ENCODE measurements around the gene OPALIN.
"Not testable (repeated sequence)": the region's sequence is repeated elsewhere in the genome, so short reads cannot be mapped to it uniquely, and the experiment has no call there.

Gene OPALIN

DNA sequence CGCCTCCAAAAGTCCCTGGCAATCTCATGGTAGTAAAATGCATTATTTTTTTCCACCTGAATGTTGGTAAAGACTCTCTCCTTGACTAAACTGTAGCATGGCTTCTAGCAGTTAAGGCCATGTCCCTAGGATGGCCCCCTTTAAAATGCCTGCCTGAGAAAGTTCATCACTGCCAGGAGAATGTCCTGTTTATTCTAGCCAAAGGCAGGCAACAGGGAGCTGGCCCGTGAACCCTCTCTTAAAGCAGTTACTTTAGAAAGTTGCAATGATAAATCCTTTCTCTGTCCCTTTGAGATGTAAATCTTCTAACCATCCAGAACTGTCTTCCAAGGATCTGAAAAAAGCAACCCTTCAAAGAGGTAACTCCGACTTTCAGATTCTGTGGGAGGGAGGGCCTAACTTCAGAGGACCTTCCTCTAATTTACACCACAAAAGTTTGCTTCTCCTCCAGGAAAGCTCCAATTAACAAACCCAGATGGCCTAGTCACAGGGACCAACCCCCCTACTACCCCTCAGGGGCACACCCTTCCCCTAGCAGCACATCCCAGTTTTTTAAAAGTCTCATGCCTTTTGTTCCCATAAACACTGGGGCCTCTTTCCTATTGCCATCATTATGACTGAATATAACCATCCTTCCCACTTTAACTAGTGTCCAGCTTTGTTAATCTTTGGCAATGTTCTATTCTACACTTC, 49.0 kb downstream of the OPALIN start:
- H3K79me1 ChIP-seq (replicated peaks; ENCODE audit: low read length, poor library complexity, severe bottlenecking): no peaks in the 10 kb centered on the region
- DNase-seq: no peak
- no peak overlapping the region for H3K14ac ChIP-seq (ENCODE audit: low read length in 2 of 2)
- no peak overlapping the region for H2BK12ac ChIP-seq (ENCODE audit: low read length in 2 of 2)
- no peak overlapping the region for H2AK5ac ChIP-seq (ENCODE audit: low read length, severe bottlenecking)
- no peak overlapping the region for H2AFZ ChIP-seq (ENCODE audit: low read depth, low read length)
- no peak overlapping the region for H2BK15ac ChIP-seq (ENCODE audit: low read depth, poor library complexity, severe bottlenecking)
- no peak overlapping the region for H2BK120ac ChIP-seq (ENCODE audit: low read depth, low read length)
- no peak overlapping the region for H3K9ac ChIP-seq (ENCODE audit: low read length)
- no peak overlapping the region for H3K18ac ChIP-seq (ENCODE audit: low read depth in 1 of 2, low read length in 2 of 2)
- no peak overlapping the region for H3K27ac ChIP-seq (ENCODE audit: low read length, poor library complexity, severe bottlenecking)
- H4K91ac ChIP-seq (ENCODE audit: low read length): no peak overlapping the region
- H3K4me1 ChIP-seq (ENCODE audit: control insufficient read depth, insufficient read depth, low read depth, low read length): no peaks in the 10 kb centered on the region
- no peak overlapping the region for H3K4ac ChIP-seq (ENCODE audit: low read depth in 1 of 2, low read length in 2 of 2)
- H4K8ac ChIP-seq (ENCODE audit: low read length): no peak overlapping the region
- H2BK5ac ChIP-seq (ENCODE audit: low read depth, low read length, poor library complexity, severe bottlenecking): no peak overlapping the region
- no peaks in the 10 kb centered on the region for H3K36me3 ChIP-seq (ENCODE audit: control insufficient read depth in 1 of 2, insufficient read depth in 2 of 2, low read depth in 1 of 2, low read length in 2 of 2)
- no peak overlapping the region for H3K23ac ChIP-seq (ENCODE audit: low read length in 2 of 2)
- 19% methylated on average over 3 of the region's 3 CpGs for WGBS
- no peaks in the 10 kb centered on the region for H3K9me3 ChIP-seq (ENCODE audit: control insufficient read depth, low read length)
- H3K4me2 ChIP-seq (ENCODE audit: low read length, poor library complexity, severe bottlenecking): no peak overlapping the region
- H3K4me3 ChIP-seq (ENCODE audit: insufficient read depth in 1 of 2, low read depth in 1 of 2, low read length in 2 of 2): no peak overlapping the region
- peaks cover 0 to 4% of the 10 kb centered on the region in 2 experiments for H3K27me3 ChIP-seq (ENCODE audit: control insufficient read depth in 1 of 2, insufficient read depth in 1 of 2, low read length in 2 of 2)

DNA sequence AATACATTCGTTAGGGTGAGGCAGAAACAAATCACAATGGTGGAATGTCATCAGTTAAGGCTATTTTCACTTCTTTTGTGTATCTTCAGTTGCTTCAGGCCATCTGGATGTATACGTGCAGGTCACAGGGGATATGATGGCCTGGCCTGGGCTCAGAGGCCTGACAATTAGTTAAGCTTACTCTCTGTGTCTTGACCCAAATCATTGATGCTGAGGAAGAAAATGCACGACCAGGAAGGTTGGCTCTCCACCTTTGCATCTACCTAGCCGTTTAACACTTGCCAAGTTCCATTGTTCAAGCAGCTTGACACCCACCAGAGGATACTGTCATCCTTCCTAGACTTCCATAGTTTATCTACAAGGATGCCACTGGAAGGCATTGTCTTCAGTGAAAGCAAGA, 49.9 kb downstream of the OPALIN start:
- H3K27me3 ChIP-seq (ENCODE audit: control insufficient read depth in 1 of 2, insufficient read depth in 1 of 2, low read length in 2 of 2); H2BK120ac ChIP-seq (ENCODE audit: low read depth, low read length); H3K4me2 ChIP-seq (ENCODE audit: low read length, poor library complexity, severe bottlenecking); H3K4me1 ChIP-seq (ENCODE audit: control insufficient read depth, insufficient read depth, low read depth, low read length); H2BK5ac ChIP-seq (ENCODE audit: low read depth, low read length, poor library complexity, severe bottlenecking); H3K23ac ChIP-seq (ENCODE audit: low read length in 2 of 2); H3K4ac ChIP-seq (ENCODE audit: low read depth in 1 of 2, low read length in 2 of 2); H2BK15ac ChIP-seq (ENCODE audit: low read depth, poor library complexity, severe bottlenecking); H3K27ac ChIP-seq (ENCODE audit: low read length, poor library complexity, severe bottlenecking); H4K91ac ChIP-seq (ENCODE audit: low read length); DNase-seq; H3K9ac ChIP-seq (ENCODE audit: low read length); H2BK12ac ChIP-seq (ENCODE audit: low read length in 2 of 2); H3K4me3 ChIP-seq (ENCODE audit: insufficient read depth in 1 of 2, low read depth in 1 of 2, low read length in 2 of 2); H2AK5ac ChIP-seq (ENCODE audit: low read length, severe bottlenecking); H4K8ac ChIP-seq (ENCODE audit: low read length); H3K9me3 ChIP-seq (ENCODE audit: control insufficient read depth, low read length); H3K14ac ChIP-seq (ENCODE audit: low read length in 2 of 2); H2AFZ ChIP-seq (ENCODE audit: low read depth, low read length); H3K36me3 ChIP-seq (ENCODE audit: control insufficient read depth in 1 of 2, insufficient read depth in 2 of 2, low read depth in 1 of 2, low read length in 2 of 2); H3K18ac ChIP-seq (ENCODE audit: low read depth in 1 of 2, low read length in 2 of 2); H3K79me1 ChIP-seq (replicated peaks; ENCODE audit: low read length, poor library complexity, severe bottlenecking): not testable (repeated sequence)
- WGBS: 53% methylated on average over 4 of the region's 4 CpGs

DNA sequence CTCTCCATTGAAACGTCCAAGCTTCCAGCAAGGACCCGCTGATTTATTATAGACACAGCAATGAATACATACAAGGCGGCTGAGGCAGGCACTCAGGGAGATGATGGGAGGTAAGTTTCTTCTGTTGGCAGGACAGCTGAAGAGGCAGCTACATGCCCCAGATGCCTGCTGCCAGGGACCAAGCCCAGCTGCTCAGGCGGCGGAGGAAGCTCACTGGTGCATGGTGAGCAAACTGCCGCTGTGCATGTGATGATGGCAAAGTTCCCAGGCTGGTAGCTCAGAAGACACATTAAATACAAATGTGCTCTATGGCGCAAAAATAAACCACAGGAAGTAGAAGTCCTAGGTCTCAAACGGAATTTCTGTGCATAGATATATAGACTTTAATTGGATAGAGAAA, 52.3 kb downstream of the OPALIN start:
- Histone ChIP-seq H3K79me1 (replicated peaks; ENCODE audit: low read length, poor library complexity, severe bottlenecking) (no peaks in the 10 kb centered on the region), H3K36me3 (ENCODE audit: control insufficient read depth in 1 of 2, insufficient read depth in 2 of 2, low read depth in 1 of 2, low read length in 2 of 2) (no peaks in the 10 kb centered on the region), H2BK15ac (ENCODE audit: low read depth, poor library complexity, severe bottlenecking) (no peak overlapping the region), H3K9me3 (ENCODE audit: control insufficient read depth, low read length) (no peaks in the 10 kb centered on the region), H2BK120ac (ENCODE audit: low read depth, low read length) (no peak overlapping the region), H3K23ac (ENCODE audit: low read length in 2 of 2) (no peak overlapping the region), H3K27ac (ENCODE audit: low read length, poor library complexity, severe bottlenecking) (no peak overlapping the region), H3K4me3 (ENCODE audit: insufficient read depth in 1 of 2, low read depth in 1 of 2, low read length in 2 of 2) (no peak overlapping the region), H3K14ac (ENCODE audit: low read length in 2 of 2) (no peak overlapping the region), H2BK12ac (ENCODE audit: low read length in 2 of 2) (no peak overlapping the region), H3K18ac (ENCODE audit: low read depth in 1 of 2, low read length in 2 of 2) (no peak overlapping the region), H3K27me3 (ENCODE audit: control insufficient read depth in 1 of 2, insufficient read depth in 1 of 2, low read length in 2 of 2) (peaks cover 7 to 17% of the 10 kb centered on the region in 2 experiments), H3K4me1 (ENCODE audit: control insufficient read depth, insufficient read depth, low read depth, low read length) (no peaks in the 10 kb centered on the region), H2AK5ac (ENCODE audit: low read length, severe bottlenecking) (no peak overlapping the region), H2AFZ (ENCODE audit: low read depth, low read length) (no peak overlapping the region), H3K9ac (ENCODE audit: low read length) (no peak overlapping the region), H3K4ac (ENCODE audit: low read depth in 1 of 2, low read length in 2 of 2) (no peak overlapping the region), H4K91ac (ENCODE audit: low read length) (no peak overlapping the region), H2BK5ac (ENCODE audit: low read depth, low read length, poor library complexity, severe bottlenecking) (no peak overlapping the region), H3K4me2 (ENCODE audit: low read length, poor library complexity, severe bottlenecking) (no peak overlapping the region), H4K8ac (ENCODE audit: low read length) (no peak overlapping the region)
- DNase-seq: no peak
- WGBS: 89% methylated on average over 6 of the region's 8 CpGs

GRCh38 chr10:96305019-96305418, 53.8 kb downstream of the OPALIN start:
- no peak overlapping the region for H4K91ac ChIP-seq (ENCODE audit: low read length)
- no peak overlapping the region for H2BK120ac ChIP-seq (ENCODE audit: low read depth, low read length)
- H3K4ac ChIP-seq (ENCODE audit: low read depth in 1 of 2, low read length in 2 of 2): no peak overlapping the region
- no peak overlapping the region for H3K4me3 ChIP-seq (ENCODE audit: insufficient read depth in 1 of 2, low read depth in 1 of 2, low read length in 2 of 2)
- H3K4me2 ChIP-seq (ENCODE audit: low read length, poor library complexity, severe bottlenecking): no peak overlapping the region
- no peak overlapping the region for H2BK15ac ChIP-seq (ENCODE audit: low read depth, poor library complexity, severe bottlenecking)
- peaks cover 20 to 32% of the 10 kb centered on the region in 2 experiments for H3K27me3 ChIP-seq (ENCODE audit: control insufficient read depth in 1 of 2, insufficient read depth in 1 of 2, low read length in 2 of 2)
- no peak overlapping the region for H3K23ac ChIP-seq (ENCODE audit: low read length in 2 of 2)
- no peak overlapping the region for H2BK5ac ChIP-seq (ENCODE audit: low read depth, low read length, poor library complexity, severe bottlenecking)
- no peaks in the 10 kb centered on the region for H3K79me1 ChIP-seq (replicated peaks; ENCODE audit: low read length, poor library complexity, severe bottlenecking)
- H3K4me1 ChIP-seq (ENCODE audit: control insufficient read depth, insufficient read depth, low read depth, low read length): no peaks in the 10 kb centered on the region
- no peak overlapping the region for H3K18ac ChIP-seq (ENCODE audit: low read depth in 1 of 2, low read length in 2 of 2)
- H3K36me3 ChIP-seq (ENCODE audit: control insufficient read depth in 1 of 2, insufficient read depth in 2 of 2, low read depth in 1 of 2, low read length in 2 of 2): no peaks in the 10 kb centered on the region
- H3K14ac ChIP-seq (ENCODE audit: low read length in 2 of 2): no peak overlapping the region
- no peak overlapping the region for H3K9ac ChIP-seq (ENCODE audit: low read length)
- H2AK5ac ChIP-seq (ENCODE audit: low read length, severe bottlenecking): no peak overlapping the region
- no peak for DNase-seq
- 98% methylated on average over 3 of the region's 3 CpGs for WGBS
- H3K27ac ChIP-seq (ENCODE audit: low read length, poor library complexity, severe bottlenecking): no peak overlapping the region
- no peak overlapping the region for H2AFZ ChIP-seq (ENCODE audit: low read depth, low read length)
- H4K8ac ChIP-seq (ENCODE audit: low read length): no peak overlapping the region
- no peak overlapping the region for H2BK12ac ChIP-seq (ENCODE audit: low read length in 2 of 2)
- H3K9me3 ChIP-seq (ENCODE audit: control insufficient read depth, low read length): no peaks in the 10 kb centered on the region

Data from mesenchymal stem cell (in vitro differentiated cells and primary cell).